HepG2 (cell line): Measurements from ENCODE around the gene HIVEP2. TPM values are rescaled to one million over a fixed set of nuclear protein-coding genes. Genes with fewer than 3 reads are reported as not detected.

ENCODE experiments used
- AGO2 ChIP-seq: fragments of 200-400 bp; formaldehyde crosslinking; optimal IDR thresholded peaks from 2 replicates; pipeline ENCODE3; 2017; ENCODE audit warnings: mild to moderate bottlenecking, low read depth, low read length, moderate library complexity
- ATAD3A ChIP-seq: sonication (generic); formaldehyde crosslinking; IDR thresholded peaks from 2 replicates; pipeline ENCODE4 v1.4.0; 2020; ENCODE audit warnings: missing genetic modification reagents
- FIP1L1 ChIP-seq: fragments of 200-400 bp; formaldehyde crosslinking; IDR thresholded peaks from 2 replicates; pipeline ENCODE4 v1.6.1; 2018; ENCODE audit warnings: low read depth, mild to moderate bottlenecking, low read length, moderate library complexity, borderline replicate concordance; ENCODE audit not compliant: insufficient read depth
- HIVEP1 ChIP-seq: sonication (generic); formaldehyde crosslinking; IDR thresholded peaks from 2 replicates; pipeline ENCODE4 v1.4.0; 2020; ENCODE audit warnings: mild to moderate bottlenecking, missing genetic modification reagents
- KDM2A ChIP-seq: sonication (generic); formaldehyde crosslinking; IDR thresholded peaks from 2 replicates; pipeline ENCODE4 v1.4.0; 2020; ENCODE audit warnings: low read depth, missing genetic modification reagents, borderline replicate concordance
- KDM5B ChIP-seq: sonication (generic); formaldehyde crosslinking; IDR thresholded peaks from 2 replicates; pipeline ENCODE4 v1.4.0; 2020; ENCODE audit warnings: missing genetic modification reagents, mild to moderate bottlenecking, borderline replicate concordance
- MIER2 ChIP-seq: IDR thresholded peaks from 2 replicates; pipeline ENCODE4 v1.6.1; 2016; ENCODE audit warnings: missing biosample characterization, missing genetic modification reagents
- MTA1 ChIP-seq: sonication (generic); formaldehyde crosslinking; IDR thresholded peaks from 2 replicates; pipeline ENCODE4 v1.4.0; 2020; ENCODE audit warnings: missing genetic modification reagents, mild to moderate bottlenecking, borderline replicate concordance
- PCBP2 ChIP-seq: fragments of 200-400 bp; formaldehyde crosslinking; optimal IDR thresholded peaks from 2 replicates; pipeline ENCODE3; 2018; ENCODE audit warnings: low read length, low read depth; ENCODE audit not compliant: poor library complexity, severe bottlenecking
- PHF8 ChIP-seq: sonication (generic); formaldehyde crosslinking; IDR thresholded peaks from 2 replicates; pipeline ENCODE4 v1.5.0; 2020; ENCODE audit warnings: missing genetic modification reagents
- RBAK ChIP-seq: sonication (generic); formaldehyde crosslinking; IDR thresholded peaks from 2 replicates; pipeline ENCODE4 v1.5.1; 2020; ENCODE audit warnings: mild to moderate bottlenecking, missing genetic modification reagents
- SIN3B ChIP-seq: fragments of 150-350 bp; IDR thresholded peaks from 2 replicates; pipeline ENCODE4 v1.6.1; 2014; ENCODE audit warnings: low read length
- SOX6 ChIP-seq, 2 experiments: fragments of 450-650 bp in 1 of 2; sonication (generic) in 1 of 2; formaldehyde crosslinking in 1 of 2; IDR thresholded peaks; 2 replicates each; pipeline versions ENCODE4 v1.4.0 to v1.6.1; 2017 to 2020; ENCODE audit warnings: antibody characterized with exemption in 1 of 2, mild to moderate bottlenecking in 1 of 2, missing genetic modification reagents in 1 of 2
- ZBTB7B ChIP-seq: sonication (generic); formaldehyde crosslinking; IDR thresholded peaks from 2 replicates; pipeline ENCODE4 v1.4.0; 2020; ENCODE audit warnings: missing genetic modification reagents
- ZEB1 ChIP-seq: IDR thresholded peaks from 2 replicates; pipeline ENCODE4 v1.6.1; 2012; ENCODE audit warnings: mild to moderate bottlenecking, low read depth, inconsistent platforms; ENCODE audit not compliant: insufficient replicate concordance
- ZNF136 ChIP-seq: sonication (generic); formaldehyde crosslinking; IDR thresholded peaks from 2 replicates; pipeline ENCODE4 v1.8.1; 2022; ENCODE audit warnings: low read depth, mild to moderate bottlenecking, moderate library complexity, missing genetic modification reagents
- ZNF644 ChIP-seq: IDR thresholded peaks from 2 replicates; pipeline ENCODE4 v1.6.1; 2016; ENCODE audit warnings: low read depth
- polyA plus RNA-seq, 8 experiments: library from polyadenylated mRNA; depleted of rRNA in 3 of 8; stranded (reverse) in 7 of 8; unstranded in 1 of 8; fragments of >200 nt; fragmentation: Illumina TruSeq in 4 of 8; extraction: Trizol in 4 of 8; gene quantifications; 2 replicates each; pipeline versions ENCODE4 v1.2.1 to v1.2.3, GENCODE V29; 2011 to 2016; ENCODE audit warnings: low read depth in 4 of 8, missing spikeins in 1 of 8, mixed read lengths in 1 of 8; ENCODE audit not compliant: insufficient read depth in 1 of 8
- total RNA-seq, 5 experiments: library from RNA; depleted of rRNA; stranded (reverse); fragments of >200 nt; fragmentation: Illumina TruSeq; extraction: Trizol; gene quantifications; 2 replicates each; pipeline ENCODE4 v1.2.3, GENCODE V29; 2016; ENCODE audit warnings: low read depth in 1 of 5
- TF ChIP-seq, protein P1 (sequence below): sonication (generic); formaldehyde crosslinking; IDR thresholded peaks from 2 replicates; pipeline ENCODE4 v1.4.0; 2020; ENCODE audit warnings: mild to moderate bottlenecking, low read depth, missing genetic modification reagents
- TF ChIP-seq, protein P2 (sequence below): sonication (generic); formaldehyde crosslinking; IDR thresholded peaks from 2 replicates; pipeline ENCODE4 v1.4.0; 2020; ENCODE audit warnings: missing genetic modification reagents
- TF ChIP-seq, protein P3 (sequence below): sonication (generic); formaldehyde crosslinking; IDR thresholded peaks from 2 replicates; pipeline ENCODE4 v1.8.0; 2022; ENCODE audit warnings: missing genetic modification reagents, mild to moderate bottlenecking, moderate library complexity, borderline replicate concordance
- TF ChIP-seq, protein P4 (sequence below): sonication (generic); formaldehyde crosslinking; IDR thresholded peaks from 2 replicates; pipeline ENCODE4 v1.4.0; 2020; ENCODE audit warnings: missing genetic modification reagents

HIVEP2 gene
- total and polyA plus RNA-seq, 2 of the 13 experiments (the other 11 are each of a cell fraction or from before 2014, with no cell fraction given): 3.4 to 12.9 TPM

DNA sequence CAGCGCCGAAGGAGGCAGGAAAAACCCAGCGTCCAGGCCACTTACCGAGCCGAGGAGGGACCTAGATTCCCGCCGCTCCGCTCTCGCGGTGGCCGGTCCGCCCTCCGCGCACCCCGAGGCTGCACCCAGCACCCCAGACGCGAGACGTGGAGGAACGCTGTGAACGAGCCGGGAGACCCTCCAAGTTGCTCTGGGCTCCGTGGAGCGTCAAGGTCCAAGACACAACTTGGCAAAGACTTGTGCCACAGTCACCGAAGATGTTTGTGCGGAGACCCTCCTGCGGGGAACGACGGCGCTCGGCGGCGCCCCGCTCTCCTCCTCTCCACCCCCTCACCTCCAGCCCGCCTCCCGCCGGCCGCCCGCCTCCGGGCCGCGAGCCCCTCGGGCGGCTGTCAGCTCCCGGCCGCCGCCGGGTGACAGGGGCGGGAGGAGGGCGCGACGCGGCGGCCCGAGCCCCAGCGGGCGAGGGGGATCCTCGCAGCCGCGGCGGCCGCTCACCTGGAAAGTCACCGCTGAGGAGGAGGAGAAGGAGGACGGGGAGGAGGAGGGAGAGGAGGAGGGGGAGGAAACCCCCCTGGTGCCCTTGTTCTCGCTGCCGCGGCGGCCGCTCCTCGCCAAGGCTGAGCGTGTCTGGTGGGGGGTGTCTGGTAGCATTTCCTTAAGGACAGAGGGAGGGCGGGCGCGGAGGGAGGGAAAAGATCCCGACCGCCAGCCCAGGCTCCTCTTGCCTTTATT lies 637 bp upstream of the HIVEP2 start (continued):
- TF ChIP-seq, protein P1, sequence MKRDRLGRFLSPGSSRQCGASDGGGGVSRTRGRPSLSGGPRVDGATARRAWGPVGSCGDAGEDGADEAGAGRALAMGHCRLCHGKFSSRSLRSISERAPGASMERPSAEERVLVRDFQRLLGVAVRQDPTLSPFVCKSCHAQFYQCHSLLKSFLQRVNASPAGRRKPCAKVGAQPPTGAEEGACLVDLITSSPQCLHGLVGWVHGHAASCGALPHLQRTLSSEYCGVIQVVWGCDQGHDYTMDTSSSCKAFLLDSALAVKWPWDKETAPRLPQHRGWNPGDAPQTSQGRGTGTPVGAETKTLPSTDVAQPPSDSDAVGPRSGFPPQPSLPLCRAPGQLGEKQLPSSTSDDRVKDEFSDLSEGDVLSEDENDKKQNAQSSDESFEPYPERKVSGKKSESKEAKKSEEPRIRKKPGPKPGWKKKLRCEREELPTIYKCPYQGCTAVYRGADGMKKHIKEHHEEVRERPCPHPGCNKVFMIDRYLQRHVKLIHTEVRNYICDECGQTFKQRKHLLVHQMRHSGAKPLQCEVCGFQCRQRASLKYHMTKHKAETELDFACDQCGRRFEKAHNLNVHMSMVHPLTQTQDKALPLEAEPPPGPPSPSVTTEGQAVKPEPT (CRISPR knock-in tag): no peak
- TF ChIP-seq, protein P2, sequence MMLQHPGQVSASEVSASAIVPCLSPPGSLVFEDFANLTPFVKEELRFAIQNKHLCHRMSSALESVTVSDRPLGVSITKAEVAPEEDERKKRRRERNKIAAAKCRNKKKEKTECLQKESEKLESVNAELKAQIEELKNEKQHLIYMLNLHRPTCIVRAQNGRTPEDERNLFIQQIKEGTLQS: no peak
- TF ChIP-seq ZBTB7B (no peak), KDM5B (CRISPR knock-in tag) (0 out of 2 replicates have a peak, but pooled peaks have one; percentile 1), PCBP2 (peak; percentile 17), FIP1L1 (no peak), ZNF644 (CRISPR knock-in tag) (no peak), SOX6 (IDR thresholded peaks at IDR 0.05) (no peak), SOX6 (CRISPR knock-in tag; IDR thresholded peaks at IDR 0.05) (peak; percentile 6; the same call in 1 of the 2 replicates), KDM2A (CRISPR knock-in tag) (peak; percentile 8; the same call in 1 of the 2 replicates), ZNF136 (CRISPR knock-in tag) (no peak), RBAK (CRISPR knock-in tag) (no peak), MTA1 (no peak), PHF8 (CRISPR knock-in tag) (peak; percentile 45), AGO2 (peak; percentile 55), HIVEP1 (CRISPR knock-in tag) (peak; percentile 63), MIER2 (no peak), ATAD3A (no peak), SIN3B (0 out of 2 replicates have a peak, but pooled peaks have one; percentile 9), ZEB1 (peak; percentile 15)
- TF ChIP-seq, protein P3, sequence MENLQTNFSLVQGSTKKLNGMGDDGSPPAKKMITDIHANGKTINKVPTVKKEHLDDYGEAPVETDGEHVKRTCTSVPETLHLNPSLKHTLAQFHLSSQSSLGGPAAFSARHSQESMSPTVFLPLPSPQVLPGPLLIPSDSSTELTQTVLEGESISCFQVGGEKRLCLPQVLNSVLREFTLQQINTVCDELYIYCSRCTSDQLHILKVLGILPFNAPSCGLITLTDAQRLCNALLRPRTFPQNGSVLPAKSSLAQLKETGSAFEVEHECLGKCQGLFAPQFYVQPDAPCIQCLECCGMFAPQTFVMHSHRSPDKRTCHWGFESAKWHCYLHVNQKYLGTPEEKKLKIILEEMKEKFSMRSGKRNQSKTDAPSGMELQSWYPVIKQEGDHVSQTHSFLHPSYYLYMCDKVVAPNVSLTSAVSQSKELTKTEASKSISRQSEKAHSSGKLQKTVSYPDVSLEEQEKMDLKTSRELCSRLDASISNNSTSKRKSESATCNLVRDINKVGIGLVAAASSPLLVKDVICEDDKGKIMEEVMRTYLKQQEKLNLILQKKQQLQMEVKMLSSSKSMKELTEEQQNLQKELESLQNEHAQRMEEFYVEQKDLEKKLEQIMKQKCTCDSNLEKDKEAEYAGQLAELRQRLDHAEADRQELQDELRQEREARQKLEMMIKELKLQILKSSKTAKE: 0 out of 2 replicates have a peak, but pooled peaks have one; percentile 11
- TF ChIP-seq, protein P4, sequence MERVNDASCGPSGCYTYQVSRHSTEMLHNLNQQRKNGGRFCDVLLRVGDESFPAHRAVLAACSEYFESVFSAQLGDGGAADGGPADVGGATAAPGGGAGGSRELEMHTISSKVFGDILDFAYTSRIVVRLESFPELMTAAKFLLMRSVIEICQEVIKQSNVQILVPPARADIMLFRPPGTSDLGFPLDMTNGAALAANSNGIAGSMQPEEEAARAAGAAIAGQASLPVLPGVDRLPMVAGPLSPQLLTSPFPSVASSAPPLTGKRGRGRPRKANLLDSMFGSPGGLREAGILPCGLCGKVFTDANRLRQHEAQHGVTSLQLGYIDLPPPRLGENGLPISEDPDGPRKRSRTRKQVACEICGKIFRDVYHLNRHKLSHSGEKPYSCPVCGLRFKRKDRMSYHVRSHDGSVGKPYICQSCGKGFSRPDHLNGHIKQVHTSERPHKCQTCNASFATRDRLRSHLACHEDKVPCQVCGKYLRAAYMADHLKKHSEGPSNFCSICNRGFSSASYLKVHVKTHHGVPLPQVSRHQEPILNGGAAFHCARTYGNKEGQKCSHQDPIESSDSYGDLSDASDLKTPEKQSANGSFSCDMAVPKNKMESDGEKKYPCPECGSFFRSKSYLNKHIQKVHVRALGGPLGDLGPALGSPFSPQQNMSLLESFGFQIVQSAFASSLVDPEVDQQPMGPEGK: 0 out of 2 replicates have a peak, but pooled peaks have one; percentile 0
